ENCODE measurements around the gene ETFA. TPM values are rescaled to one million over a fixed set of nuclear protein-coding genes. Genes with fewer than 3 reads are reported as not detected.

ETFA gene
- polyA plus RNA-seq, 4 donors: 156 to 179 (median 164) TPM

DNA sequence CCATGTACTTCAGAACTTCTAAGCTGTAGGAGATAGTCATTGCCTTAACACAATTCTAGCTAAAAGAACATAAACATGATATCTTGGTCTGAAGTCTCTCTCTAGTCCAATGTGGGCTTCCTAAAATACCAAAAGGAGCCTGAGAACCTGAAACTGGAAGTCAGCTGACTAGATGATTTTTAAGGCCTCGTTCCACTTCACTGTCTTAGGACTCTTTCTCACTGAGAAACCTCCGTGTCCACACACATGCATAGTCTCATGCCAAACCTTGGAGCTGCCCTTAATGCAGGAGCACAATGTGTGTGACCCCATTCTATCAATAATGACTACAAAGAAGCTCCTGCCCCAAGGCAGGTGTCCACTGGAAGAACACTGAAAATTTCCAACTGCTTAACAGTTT, 87.7 kb downstream of the ETFA start:
- no peak for DNase-seq (ENCODE audit: low read depth in 4 of 4, low spot score in 3 of 4)

DNA sequence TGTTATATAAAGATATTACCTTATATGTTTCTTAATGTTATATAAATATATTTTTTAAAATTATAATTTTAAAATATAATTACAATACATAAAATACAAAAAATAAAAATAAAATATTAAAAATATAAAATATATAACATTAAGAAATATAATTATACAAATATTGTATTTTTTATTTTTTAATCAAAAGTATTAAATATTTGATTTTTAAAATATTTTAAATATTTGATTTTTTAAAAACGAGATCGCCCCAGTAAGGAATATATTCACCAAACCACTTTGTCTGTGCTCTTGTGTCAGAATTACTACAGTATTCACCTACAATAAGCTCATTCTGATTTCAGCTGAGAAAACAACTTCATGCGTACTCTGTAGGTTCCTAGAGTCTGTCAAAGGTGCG, 89.1 kb downstream of the ETFA start:
- DNase-seq (ENCODE audit: low read depth in 4 of 4, low spot score in 3 of 4): no peak

DNA sequence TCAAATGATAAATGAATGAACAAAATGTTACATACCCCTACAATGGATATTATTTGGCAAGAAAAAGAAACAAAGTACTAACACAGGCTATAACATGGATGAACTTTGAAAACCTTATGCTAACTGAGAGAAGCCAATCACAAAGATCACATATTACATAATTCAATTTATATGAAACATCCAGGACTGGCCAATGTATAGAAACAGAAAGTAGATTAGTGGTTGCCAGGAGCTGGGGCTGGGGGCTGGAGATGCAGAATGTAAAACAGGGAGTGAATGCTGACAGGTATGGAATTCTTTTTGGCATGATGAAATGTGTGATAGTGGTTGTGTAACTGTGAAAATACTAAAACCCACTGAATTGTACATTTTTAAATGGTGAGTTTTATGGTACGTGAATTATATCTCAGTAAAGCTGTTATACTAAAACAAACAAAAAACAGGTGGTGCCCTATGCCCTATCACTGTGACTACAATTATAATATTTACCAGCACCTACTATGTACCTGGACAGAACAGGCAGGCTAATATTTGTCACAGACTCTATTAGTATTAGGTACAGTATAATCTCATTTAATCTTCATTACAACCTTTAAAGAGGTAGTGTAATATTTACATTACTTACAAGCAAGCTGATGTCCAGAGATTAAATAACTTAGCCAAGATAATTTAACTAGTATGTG, 90.0 kb downstream of the ETFA start:
- no peak for DNase-seq (ENCODE audit: low read depth in 4 of 4, low spot score in 3 of 4)

DNA sequence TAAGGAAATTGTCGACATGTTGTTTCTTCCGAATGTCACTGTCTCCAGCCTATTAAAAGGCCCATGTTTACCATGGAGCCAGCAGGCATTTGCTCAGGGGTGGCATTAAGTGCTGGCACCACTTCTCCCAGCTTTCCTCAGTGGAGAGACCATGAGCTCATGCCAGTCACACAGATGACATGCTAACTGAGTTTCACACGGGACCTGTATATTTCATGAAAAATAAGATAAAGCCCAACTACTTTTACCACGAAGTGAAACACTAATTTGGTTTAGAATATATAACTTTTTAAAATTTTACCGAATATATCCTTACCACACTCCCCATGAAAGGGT, 93.4 kb downstream of the ETFA start:
- DNase-seq (ENCODE audit: low read depth in 4 of 4, low spot score in 3 of 4): no peak

DNA sequence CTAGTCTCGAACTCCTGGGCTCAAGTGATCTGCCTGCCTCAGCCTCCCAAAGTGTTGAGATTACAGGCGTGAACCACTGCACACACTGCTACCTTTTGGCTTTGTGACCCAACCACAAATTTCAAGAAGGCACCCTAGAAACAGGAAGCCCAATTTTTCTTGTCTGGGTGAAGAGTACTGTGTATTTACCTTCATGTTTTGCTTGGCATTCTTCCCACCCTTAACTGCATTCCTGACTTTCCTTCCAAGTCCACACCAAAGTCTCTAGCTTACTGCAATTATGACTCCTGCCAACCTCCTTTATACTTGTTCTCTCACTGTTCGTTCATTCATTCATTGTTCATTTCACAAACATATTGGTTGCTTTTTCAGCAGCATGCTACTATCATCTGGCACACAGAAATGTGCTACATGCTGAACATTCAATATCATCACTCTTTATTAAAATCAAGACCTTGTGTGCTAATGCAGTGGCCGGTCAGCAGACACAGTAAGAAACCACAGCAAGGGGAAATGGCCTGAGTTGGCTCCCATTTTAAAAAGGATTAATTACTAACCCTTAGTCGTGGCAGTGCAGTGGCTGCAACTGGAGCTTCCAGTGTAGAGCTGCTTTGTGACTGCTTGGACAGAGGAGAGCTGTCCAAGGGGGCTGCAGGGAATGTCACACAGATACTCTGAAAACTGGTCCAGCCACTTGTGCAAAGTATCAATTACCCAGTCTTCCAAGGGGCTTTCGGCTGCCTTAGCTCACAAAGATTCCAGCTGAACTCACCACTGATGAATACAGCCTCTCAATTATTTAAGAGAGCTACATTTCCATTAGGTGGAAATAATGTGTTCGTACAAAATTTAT, 94.0 kb downstream of the ETFA start:
- no peak for DNase-seq (ENCODE audit: low read depth in 4 of 4, low spot score in 3 of 4)

DNA sequence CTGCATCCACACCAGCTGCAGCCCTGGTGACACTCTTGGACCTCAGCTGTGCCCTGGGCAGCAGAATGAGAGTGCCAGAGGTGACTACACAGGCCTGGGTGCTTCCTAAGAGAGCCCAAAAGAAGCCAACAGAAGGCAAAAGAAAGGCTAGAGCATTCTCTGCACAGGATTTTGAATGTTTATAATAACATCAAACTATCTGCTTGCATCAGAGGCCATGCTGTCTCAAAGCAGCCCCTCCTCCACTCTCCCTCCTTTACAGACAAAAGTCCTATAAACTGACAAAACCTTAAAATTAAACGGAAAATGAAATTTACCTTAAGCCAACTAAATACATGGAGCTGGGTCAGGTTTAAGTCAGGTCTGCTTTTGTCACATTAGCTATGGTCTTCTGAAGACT, 95.6 kb downstream of the ETFA start:
- DNase-seq (ENCODE audit: low read depth in 4 of 4, low spot score in 3 of 4): no peak

DNA sequence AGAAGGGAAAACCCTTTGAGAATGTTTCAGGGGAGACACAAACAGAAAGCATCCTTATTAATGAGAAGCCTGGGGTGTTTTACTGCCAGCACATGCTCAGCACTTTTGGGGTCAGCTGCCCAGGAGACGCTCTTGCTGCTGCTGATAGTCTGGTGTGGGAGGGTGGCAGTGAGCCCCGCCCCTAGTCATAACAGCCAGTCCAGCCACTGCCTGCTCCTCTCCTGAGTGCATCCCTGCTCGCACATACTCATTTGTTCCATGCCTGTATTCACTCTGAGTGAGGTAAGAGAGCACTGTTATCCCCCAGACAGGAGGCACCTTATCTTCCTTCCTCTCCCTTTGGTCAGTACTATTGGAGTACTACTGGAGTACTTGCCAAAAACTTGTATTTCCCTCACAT, 101.3 kb downstream of the ETFA start:
- no peak for DNase-seq (ENCODE audit: low read depth in 4 of 4, low spot score in 3 of 4)

DNA sequence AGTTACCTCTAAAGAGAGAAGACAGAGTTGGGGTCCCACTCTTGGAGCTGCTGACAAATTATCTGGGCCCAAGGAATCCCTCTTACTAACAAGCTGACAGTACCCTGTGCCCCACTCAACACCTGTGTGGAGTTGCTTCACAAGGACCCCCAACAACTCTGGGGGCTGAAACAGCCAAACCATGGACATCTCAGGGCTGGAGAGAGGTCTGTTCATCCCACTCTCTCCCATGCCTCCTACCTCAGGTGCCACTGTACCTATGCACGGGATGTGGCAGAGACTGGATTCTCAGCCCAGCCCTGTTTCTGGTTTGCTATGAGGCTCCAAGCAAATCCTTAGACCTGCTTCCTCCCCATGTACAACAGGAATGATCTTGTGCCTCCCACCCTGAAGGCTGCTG, 101.7 kb downstream of the ETFA start:
- no peak for DNase-seq (ENCODE audit: low read depth in 4 of 4, low spot score in 3 of 4)

DNA sequence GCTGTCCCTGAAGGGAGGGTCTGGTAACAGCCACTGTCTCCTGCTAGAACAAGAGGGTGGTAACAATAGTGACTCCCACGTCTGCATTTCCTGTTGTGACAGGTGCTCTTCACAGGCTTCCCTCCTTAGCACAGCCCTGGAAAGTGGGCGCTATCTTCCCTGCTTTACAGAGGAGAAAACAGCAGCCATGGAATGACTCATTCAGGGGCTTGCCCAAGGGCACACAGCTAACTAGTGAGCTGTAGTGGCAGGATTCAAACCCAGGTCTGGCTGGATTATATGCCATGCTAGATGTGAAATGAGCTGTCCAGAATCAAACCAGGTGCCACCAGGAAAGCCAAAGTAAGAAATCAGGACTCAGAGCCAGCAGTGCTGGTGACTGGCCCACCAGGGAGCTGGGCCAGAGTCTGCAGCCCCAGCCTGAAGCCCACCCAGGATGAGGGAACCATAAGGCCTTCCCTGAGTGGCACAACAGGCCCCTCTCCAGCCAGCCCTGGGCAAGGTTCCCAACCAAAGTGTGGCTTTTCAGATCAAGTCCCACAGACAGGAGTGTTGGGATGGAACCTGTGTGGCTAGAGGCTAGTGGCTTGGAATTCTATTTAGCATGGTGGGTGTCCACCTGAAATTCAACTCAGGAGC, 102.4 kb downstream of the ETFA start:
- no peak for DNase-seq (ENCODE audit: low read depth in 4 of 4, low spot score in 3 of 4)

DNA sequence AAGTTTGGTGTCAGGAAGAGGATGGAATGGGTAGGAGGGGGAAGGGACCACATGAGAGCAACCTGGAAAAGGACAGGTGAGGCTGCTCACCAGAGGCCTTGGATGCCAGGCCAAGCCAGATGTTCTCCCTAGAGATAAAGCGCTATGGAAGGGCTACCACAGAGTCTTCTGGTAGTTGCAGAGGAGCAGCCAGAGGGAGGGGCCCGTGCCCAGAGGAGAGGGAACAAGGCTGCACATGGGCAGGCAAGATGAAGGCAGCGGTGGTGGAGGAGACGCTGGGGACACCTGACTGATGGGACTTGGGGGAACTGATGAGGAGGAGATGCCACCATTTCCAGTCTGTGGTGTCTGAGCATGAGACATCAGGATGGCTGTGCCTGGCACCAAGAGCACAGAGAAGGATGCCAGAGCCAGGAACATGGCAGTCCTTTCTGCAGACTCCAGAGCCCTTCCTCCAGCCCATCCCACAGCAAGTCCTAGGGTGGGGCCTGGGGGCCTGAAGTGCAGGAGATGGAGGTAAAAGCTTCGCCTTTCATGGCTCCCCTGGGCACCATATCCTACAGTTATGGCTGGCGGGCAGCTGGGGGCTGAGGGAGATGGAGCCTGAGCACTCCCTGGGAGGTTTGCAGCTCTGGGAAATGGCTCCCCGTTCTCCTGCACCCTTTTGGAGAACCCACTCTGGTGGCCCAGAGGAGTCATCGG, 103.0 kb downstream of the ETFA start:
- DNase-seq (ENCODE audit: low read depth in 4 of 4, low spot score in 3 of 4): no peak

DNA sequence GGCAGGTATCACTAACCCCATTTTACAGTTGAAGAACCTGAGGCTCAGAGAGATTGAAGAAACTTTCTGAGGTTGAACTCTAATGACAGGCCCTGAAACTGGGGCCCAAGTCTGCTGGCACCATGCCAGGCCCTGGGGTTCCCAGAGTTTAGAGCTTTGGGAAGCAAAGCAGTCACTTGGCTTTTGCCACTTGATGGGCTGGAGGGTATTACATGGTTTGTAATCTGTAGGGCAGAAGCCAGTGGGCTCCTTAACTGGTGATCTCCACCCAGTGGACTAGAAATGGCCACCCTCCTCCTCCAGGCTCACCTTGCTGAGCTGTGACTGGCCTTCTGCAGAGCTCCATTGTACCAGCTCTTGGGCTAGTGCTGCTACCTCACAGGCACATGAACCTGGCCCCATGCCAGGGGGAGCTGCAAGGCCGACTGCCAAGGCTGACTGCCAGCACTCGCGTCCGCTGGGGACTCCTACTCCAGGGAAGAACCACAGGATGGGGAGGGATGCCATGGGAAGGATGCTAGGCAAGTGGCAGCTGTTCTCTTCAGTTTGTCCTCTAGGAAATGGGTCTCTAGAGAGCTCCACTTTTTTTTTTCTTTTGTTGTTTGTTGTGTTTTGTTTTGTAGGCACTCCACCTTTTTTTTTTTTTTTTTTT, 104.8 kb downstream of the ETFA start:
- no peak for DNase-seq (ENCODE audit: low read depth in 4 of 4, low spot score in 3 of 4)

DNA sequence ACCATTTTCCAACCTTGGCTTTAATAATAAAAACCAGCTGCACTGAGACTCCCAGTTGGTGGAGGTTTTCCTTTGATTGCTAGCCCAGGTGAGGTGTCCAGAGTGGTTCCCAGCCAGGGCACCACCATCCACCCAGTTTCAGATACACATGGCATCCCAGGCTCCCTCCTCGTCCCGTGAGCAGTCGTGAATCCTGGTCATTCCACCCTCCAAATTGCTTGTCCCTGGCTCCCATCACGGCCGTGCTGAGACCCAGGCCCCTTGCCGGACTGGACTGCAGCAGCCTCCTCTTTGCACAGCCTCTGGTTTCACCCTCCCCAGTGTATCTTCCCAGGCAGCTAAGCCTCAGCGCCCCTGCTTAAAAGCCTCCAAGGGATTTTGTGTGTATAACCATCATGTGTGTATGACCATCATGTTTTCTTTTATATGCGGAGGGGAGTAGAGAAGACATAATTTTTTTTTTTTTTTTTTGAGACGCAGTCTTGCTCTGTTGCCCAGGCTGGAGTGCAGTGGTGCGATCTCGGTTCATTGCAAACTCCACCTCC, 106.3 kb downstream of the ETFA start:
- DNase-seq (ENCODE audit: low read depth in 4 of 4, low spot score in 3 of 4): no peak

DNA sequence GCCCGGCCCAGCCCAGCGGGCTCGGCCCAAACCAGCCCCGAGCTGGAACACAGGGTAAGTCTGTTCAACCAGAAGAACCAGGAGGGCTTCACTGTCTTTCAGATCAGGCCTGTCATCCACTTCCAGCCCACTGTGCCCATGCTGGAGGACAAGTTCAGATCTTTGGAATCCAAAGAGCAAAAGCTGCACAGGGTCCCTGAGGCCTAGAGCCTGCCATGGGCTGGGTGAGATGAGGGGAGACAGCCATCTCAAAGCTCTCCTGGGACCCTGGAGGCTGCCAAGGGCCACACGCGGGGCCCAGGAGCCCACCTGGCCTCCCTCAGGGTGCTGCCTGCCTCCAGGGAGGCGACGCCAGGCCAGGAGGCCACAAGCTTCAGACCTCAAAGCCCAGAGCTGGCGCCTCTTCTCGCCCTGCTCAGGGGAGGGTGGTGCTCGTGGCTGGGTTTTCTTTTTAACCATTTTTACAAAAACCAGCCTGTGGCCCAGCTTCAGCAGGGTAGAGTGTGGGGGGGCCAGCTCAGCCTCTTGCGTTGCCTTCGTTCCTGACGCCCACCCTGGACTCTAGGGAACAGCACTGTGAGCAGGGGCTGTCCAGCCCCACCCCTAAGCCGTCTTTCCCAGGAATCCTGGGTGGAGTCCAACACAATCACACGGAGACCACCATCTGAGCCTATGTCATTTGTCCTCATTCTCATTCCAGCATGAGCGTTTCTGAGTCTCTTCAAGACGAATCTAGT, 107.0 kb downstream of the ETFA start:
- no peak for DNase-seq (ENCODE audit: low read depth in 4 of 4, low spot score in 3 of 4)

DNA sequence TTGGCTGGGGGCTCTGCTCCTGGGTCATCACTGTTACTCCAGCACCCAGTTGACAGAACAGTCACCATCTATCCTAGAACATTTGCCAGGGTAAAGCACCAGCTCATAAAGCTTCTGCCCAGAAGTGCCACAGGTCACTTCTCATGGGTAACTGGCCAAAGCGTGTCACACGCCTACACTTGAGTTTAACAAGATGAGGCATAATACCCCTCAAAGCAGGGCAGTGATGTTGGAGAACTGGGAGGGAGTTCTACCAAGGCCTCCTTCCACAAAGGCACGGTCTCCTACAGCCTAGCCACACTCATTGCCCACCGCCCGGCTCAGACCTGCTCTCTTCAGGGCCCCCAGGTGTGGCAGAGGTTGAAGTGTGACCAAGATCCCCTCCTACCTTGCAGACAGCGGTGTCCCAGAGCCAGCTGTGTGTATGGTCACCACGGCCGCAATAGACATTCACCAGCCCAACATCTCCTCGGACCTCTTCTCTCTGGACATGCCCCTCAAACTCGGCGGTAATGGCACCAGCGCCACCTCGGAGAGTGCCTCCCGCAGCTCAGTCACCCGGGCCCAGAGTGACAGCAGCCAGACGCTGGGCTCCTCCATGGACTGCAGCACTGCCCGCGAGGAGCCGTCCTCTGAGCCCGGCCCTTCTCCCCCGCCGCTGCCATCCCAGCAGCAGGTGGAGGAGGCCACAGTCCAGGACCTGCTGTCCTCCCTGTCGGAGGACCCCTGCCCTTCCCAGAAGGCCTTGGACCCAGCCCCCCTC, 107.7 kb downstream of the ETFA start:
- no peak for DNase-seq (ENCODE audit: low read depth in 4 of 4, low spot score in 3 of 4)

DNA sequence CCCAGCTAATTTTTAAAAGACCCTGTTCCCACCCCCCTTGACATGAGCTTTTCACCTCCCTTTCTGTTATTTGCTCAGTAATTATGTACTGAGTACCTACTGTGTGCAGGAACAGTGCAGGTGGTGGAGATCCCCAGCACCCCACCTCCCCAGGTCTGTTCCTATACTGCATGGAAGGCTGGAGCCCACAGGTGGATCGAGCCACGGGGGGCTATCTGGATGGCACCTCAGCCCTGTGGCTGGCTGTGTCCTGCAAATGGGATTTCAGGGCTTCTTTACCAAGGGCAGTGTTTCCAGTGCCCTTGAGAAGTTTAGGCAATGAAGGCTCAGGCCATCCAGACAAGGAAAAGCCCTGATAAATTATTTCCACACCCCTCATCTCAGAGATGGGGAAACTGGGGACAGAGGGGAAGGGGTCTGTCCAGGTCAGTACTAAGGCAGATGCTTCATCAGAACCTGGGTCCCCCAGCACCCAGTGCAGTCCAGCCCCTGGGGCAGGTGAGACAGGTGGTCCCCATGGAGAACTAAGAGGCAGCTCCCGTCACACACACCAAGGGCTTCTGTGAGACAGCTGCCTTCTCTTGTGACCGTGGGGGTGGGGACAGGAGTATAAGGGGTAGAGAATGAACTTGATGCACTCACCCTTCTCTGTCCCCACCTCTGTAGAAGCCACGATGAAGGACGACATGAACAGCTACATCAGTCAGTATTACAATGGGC, 109.6 kb downstream of the ETFA start:
- DNase-seq (ENCODE audit: low read depth in 4 of 4, low spot score in 3 of 4): no peak

DNA sequence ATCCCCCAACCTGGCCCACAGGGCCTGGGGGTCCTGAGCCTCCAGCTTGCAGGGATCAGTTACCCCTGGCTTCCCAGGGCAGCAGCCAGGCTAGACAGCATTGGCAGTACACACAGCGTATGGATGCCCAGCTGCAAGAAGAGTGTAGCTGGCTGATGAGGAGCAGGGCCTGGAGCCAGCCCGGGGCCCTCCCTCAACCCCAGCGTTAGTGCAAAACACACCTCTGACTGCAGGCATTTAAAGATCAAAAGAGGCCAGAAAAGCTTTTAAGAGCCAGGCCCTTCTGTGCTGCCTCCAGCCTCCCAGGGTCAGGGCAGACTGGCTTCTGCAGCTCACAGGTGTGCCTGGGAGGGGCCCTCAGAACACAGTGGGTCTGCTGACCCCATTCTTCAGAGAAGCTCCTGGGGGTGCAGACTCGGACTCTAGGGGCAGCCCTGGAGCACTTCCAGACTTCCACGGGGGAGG, 110.6 kb downstream of the ETFA start:
- DNase-seq (ENCODE audit: low read depth in 4 of 4, low spot score in 3 of 4): no peak

DNA sequence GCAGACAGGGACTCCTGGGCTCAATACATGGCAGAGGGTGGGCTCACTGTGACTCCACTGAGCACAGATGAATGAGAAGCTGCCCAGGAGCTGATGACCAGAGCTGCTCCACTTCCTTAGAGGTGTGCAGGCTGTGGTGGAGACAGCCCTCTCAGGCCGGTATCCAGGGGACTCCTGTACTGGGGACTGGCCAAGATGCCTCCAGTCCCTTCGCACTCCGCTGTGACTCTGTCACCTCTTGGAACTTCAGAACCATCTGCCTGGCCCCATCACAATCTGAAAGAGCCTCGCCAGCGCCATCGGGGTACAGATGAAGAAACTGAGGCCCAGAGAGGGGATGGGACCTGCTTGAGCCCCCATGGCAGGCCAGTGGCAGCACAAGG, 111.2 kb downstream of the ETFA start:
- no peak for DNase-seq (ENCODE audit: low read depth in 4 of 4, low spot score in 3 of 4)

Data from right renal pelvis (tissue), 4 donors.